ENCODE results near the gene SSH2. TPM values are rescaled to one million over a fixed set of nuclear protein-coding genes. Genes with fewer than 3 reads are reported as not detected.
A peak's percentile ranks its signal among the peaks of the same experiment; 100 is the strongest.
"Not testable (repeated sequence)": the region's sequence is repeated elsewhere in the genome, so short reads cannot be mapped to it uniquely, and the experiment has no call there.

Gene SSH2
- polyA plus RNA-seq, 1 of the 3 experiments (the other 2 are of a cell fraction), result 8.8 TPM

DNA sequence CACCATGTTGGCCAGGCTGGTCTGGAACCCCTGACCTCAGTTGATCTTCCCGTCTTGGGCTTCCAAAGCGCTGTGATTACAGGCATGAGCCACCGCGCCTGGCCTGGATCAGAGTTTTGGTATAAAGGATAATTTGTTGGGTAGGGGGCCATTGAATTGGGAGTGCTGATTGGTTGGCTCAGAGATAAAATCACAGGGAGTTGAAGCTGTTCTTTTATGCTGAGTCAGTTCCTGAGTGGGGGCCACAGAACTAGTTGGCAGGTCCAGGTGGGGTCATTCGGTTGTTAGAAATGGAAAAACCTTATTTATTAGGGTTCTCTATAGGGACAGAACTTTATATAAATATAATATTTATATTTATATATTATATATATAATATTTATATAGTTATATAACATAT, 147.1 kb downstream of the SSH2 start:
- H3K9me2 ChIP-seq, result no peaks in the 10 kb centered on the region
- CTCF ChIA-PET, result interaction anchor here (0.9 to 1.2 kb wide), 2 partner anchors 149 to 310 kb away, joined by 3 read pairs; no protein-coding TSS in a partner anchor
- H3K4me3 ChIP-seq (ENCODE audit: low read depth in 2 of 2, low read length in 1 of 2), result no peak overlapping the region
- no peaks in the 10 kb centered on the region for H3K36me3 ChIP-seq (replicated peaks in 1 of 2; ENCODE audit: control insufficient read depth in 1 of 2, insufficient read depth in 2 of 2, low read length in 1 of 2)
- H2AFZ ChIP-seq (ENCODE audit: low read depth), result no peak overlapping the region
- POLR2A ChIA-PET, result no interaction called here
- DNase-seq, result no peak
- no peak overlapping the region for H3K4me2 ChIP-seq
- H4K20me1 ChIP-seq (ENCODE audit: insufficient read depth), result no peaks in the 10 kb centered on the region
- no peak overlapping the region for H3K27ac ChIP-seq (ENCODE audit: low read depth in 2 of 2, low read length in 1 of 2)
- peaks cover 7 to 13% of the 10 kb centered on the region in 2 experiments; a peak in 3 of 4 replicates for H3K4me1 ChIP-seq (ENCODE audit: control insufficient read depth in 1 of 2, insufficient read depth in 2 of 2, low read depth in 1 of 2, low read length in 1 of 2)
- H3F3A ChIP-seq (replicated peaks; ENCODE audit: insufficient read depth), result peaks cover 15% of the 10 kb centered on the region
- TF ChIP-seq, protein P1, sequence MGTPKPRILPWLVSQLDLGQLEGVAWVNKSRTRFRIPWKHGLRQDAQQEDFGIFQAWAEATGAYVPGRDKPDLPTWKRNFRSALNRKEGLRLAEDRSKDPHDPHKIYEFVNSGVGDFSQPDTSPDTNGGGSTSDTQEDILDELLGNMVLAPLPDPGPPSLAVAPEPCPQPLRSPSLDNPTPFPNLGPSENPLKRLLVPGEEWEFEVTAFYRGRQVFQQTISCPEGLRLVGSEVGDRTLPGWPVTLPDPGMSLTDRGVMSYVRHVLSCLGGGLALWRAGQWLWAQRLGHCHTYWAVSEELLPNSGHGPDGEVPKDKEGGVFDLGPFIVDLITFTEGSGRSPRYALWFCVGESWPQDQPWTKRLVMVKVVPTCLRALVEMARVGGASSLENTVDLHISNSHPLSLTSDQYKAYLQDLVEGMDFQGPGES (IDR thresholded peaks at IDR 0.05; ENCODE audit: low read depth, low read length), result no peak
- TF ChIP-seq, protein P2, sequence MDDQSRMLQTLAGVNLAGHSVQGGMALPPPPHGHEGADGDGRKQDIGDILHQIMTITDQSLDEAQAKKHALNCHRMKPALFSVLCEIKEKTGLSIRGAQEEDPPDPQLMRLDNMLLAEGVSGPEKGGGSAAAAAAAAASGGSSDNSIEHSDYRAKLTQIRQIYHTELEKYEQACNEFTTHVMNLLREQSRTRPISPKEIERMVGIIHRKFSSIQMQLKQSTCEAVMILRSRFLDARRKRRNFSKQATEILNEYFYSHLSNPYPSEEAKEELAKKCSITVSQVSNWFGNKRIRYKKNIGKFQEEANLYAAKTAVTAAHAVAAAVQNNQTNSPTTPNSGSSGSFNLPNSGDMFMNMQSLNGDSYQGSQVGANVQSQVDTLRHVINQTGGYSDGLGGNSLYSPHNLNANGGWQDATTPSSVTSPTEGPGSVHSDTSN (IDR thresholded peaks at IDR 0.05), result no peak
- TF ChIP-seq GATA2 (CRISPR knock-in tag; IDR thresholded peaks at IDR 0.05), result no peak
- no peak for TF ChIP-seq JUND (IDR thresholded peaks at IDR 0.05)
- TF ChIP-seq, protein P3, sequence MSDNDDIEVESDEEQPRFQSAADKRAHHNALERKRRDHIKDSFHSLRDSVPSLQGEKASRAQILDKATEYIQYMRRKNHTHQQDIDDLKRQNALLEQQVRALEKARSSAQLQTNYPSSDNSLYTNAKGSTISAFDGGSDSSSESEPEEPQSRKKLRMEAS (IDR thresholded peaks at IDR 0.05; ENCODE audit: low read depth), result no peak
- no peak for TF ChIP-seq YY1 (IDR thresholded peaks at IDR 0.05; ENCODE audit: low read depth)
- TF ChIP-seq NRF1 (IDR thresholded peaks at IDR 0.05; ENCODE audit: low read depth, low read length), result no peak
- no peak for TF ChIP-seq EZH2phosphoT487 (IDR thresholded peaks at IDR 0.05; ENCODE audit: borderline replicate concordance, low read depth)
- no peak for TF ChIP-seq TAF1 (IDR thresholded peaks at IDR 0.05; ENCODE audit: borderline replicate concordance, low read depth, low read length)
- TF ChIP-seq NFIC (IDR thresholded peaks at IDR 0.05; ENCODE audit: borderline replicate concordance), result no peak
- no peak for TF ChIP-seq SMC3 (IDR thresholded peaks at IDR 0.05; ENCODE audit: low read depth, low read length)
- TF ChIP-seq FOXJ3 (CRISPR knock-in tag; IDR thresholded peaks at IDR 0.05), result no peak
- no peak for TF ChIP-seq SIN3A (IDR thresholded peaks at IDR 0.05; ENCODE audit: borderline replicate concordance, low read depth, low read length)
- TF ChIP-seq, protein P4, sequence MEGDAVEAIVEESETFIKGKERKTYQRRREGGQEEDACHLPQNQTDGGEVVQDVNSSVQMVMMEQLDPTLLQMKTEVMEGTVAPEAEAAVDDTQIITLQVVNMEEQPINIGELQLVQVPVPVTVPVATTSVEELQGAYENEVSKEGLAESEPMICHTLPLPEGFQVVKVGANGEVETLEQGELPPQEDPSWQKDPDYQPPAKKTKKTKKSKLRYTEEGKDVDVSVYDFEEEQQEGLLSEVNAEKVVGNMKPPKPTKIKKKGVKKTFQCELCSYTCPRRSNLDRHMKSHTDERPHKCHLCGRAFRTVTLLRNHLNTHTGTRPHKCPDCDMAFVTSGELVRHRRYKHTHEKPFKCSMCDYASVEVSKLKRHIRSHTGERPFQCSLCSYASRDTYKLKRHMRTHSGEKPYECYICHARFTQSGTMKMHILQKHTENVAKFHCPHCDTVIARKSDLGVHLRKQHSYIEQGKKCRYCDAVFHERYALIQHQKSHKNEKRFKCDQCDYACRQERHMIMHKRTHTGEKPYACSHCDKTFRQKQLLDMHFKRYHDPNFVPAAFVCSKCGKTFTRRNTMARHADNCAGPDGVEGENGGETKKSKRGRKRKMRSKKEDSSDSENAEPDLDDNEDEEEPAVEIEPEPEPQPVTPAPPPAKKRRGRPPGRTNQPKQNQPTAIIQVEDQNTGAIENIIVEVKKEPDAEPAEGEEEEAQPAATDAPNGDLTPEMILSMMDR (IDR thresholded peaks at IDR 0.05), result no peak
- TF ChIP-seq RXRA (IDR thresholded peaks at IDR 0.05; ENCODE audit: borderline replicate concordance, low read depth), result no peak
- TF ChIP-seq ELF1 (IDR thresholded peaks at IDR 0.05), result no peak
- no peak for TF ChIP-seq MEF2A (IDR thresholded peaks at IDR 0.05; ENCODE audit: borderline replicate concordance, low read depth)
- no peak overlapping the region for H3K9ac ChIP-seq
- no peaks in the 10 kb centered on the region for H3K27me3 ChIP-seq (ENCODE audit: insufficient read depth)
- no peaks in the 10 kb centered on the region for H3K9me3 ChIP-seq
- H3K79me2 ChIP-seq (ENCODE audit: insufficient read depth), result no peaks in the 10 kb centered on the region
- 100% methylated on average over 5 of the region's 5 CpGs for WGBS (ENCODE audit: low lambda C conversion rate)

DNA sequence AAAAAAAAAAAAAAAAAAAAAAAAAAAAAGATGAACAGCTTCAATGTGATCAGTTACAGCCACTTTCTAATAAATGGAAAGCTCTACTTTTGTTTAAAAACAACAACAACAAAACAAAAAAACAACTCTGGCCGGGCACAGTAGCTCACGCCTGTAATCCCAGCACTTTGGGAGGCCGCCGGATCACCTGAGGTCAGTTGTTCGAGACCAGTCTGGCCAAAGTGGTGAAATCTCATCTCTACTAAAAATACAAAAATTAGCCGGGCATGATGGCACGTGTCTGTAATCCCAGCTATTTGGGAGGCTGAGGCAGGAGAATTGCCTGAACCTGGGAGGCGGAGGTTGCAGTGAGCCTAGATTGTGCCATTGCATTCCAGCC, 150.2 kb downstream of the SSH2 start:
- H3K4me3 ChIP-seq (ENCODE audit: low read depth in 2 of 2, low read length in 1 of 2); H3K27me3 ChIP-seq (ENCODE audit: insufficient read depth); H4K20me1 ChIP-seq (ENCODE audit: insufficient read depth); H3K4me2 ChIP-seq; H3K79me2 ChIP-seq (ENCODE audit: insufficient read depth); DNase-seq; H3K9ac ChIP-seq; H3K36me3 ChIP-seq (replicated peaks in 1 of 2; ENCODE audit: control insufficient read depth in 1 of 2, insufficient read depth in 2 of 2, low read length in 1 of 2); H2AFZ ChIP-seq (ENCODE audit: low read depth); H3K9me3 ChIP-seq; POLR2A ChIA-PET; H3K9me2 ChIP-seq; H3F3A ChIP-seq (replicated peaks; ENCODE audit: insufficient read depth): not testable (repeated sequence)
- H3K4me1 ChIP-seq (ENCODE audit: control insufficient read depth in 1 of 2, insufficient read depth in 2 of 2, low read depth in 1 of 2, low read length in 1 of 2), result peaks cover 4 to 11% of the 10 kb centered on the region in 2 experiments; a peak in 3 of 4 replicates
- WGBS (ENCODE audit: low lambda C conversion rate), result 85% methylated on average over 8 of the region's 8 CpGs
- CTCF ChIA-PET, result interaction anchor here (0.6 to 4.6 kb wide), 49 partner anchors 10 to 314 kb away, joined by 3 to 53 read pairs (median 4); partner anchors contain the start of genes ANKRD13B and SSH2
- H3K27ac ChIP-seq (ENCODE audit: low read depth in 2 of 2, low read length in 1 of 2), result peak overlapping the region in 1 of 2 experiments; percentile 77; a peak in 2 of 4 replicates

Measured in SK-N-SH (cell line).